Measurements from ENCODE around the gene CAP2. TPM values are rescaled to one million over a fixed set of nuclear protein-coding genes. Genes with fewer than 3 reads are reported as not detected.

The CAP2 gene
- total RNA-seq, 4 donors from 2014 or later = 3.5 to 8.9 (median 4.5) TPM

DNA sequence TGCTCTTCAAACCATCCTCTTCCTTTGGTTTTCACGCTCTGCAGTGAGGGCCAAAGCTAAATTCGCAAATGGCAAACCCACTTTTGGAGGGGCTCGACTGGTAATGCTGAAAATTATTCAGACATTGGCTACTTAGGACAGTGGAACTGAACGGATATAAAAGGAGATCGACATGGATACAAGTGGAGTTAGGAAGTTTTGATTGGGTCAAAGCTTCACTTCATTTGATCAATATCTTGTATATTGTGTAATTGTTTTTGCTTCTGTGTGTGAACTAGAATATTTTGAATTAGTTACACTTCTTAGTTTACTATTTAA lies 207.9 kb downstream of the CAP2 start:
- DNase-seq (ENCODE audit: low spot score) = no peak
- TF ChIP-seq, protein P1, sequence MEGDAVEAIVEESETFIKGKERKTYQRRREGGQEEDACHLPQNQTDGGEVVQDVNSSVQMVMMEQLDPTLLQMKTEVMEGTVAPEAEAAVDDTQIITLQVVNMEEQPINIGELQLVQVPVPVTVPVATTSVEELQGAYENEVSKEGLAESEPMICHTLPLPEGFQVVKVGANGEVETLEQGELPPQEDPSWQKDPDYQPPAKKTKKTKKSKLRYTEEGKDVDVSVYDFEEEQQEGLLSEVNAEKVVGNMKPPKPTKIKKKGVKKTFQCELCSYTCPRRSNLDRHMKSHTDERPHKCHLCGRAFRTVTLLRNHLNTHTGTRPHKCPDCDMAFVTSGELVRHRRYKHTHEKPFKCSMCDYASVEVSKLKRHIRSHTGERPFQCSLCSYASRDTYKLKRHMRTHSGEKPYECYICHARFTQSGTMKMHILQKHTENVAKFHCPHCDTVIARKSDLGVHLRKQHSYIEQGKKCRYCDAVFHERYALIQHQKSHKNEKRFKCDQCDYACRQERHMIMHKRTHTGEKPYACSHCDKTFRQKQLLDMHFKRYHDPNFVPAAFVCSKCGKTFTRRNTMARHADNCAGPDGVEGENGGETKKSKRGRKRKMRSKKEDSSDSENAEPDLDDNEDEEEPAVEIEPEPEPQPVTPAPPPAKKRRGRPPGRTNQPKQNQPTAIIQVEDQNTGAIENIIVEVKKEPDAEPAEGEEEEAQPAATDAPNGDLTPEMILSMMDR (IDR thresholded peaks at IDR 0.05) = no peak
- no peak for ATAC-seq (ENCODE audit: low FRiP score)

DNA sequence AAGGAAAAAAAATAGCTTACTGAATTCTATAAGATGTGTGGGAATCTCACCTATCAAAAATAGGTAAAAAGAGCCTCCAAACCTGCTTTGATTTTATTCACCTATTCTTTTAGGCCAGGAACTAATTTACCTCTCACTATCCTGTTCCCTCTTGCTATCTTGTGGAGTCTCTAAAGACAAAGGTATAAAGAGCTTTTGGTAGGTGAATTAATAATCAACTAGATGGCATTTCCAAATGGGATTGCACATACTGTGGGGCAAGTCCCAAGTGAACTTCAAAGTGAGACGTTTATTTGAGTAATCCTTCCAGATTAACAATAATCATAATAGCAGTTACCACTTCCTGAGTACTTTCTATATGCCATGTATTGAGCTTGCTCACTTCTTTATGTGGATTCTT lies 209.5 kb downstream of the CAP2 start:
- TF ChIP-seq, protein P1 (IDR thresholded peaks at IDR 0.05) = no peak
- DNase-seq (ENCODE audit: low spot score) (no peak), ATAC-seq (ENCODE audit: low FRiP score) (no peak)

DNA sequence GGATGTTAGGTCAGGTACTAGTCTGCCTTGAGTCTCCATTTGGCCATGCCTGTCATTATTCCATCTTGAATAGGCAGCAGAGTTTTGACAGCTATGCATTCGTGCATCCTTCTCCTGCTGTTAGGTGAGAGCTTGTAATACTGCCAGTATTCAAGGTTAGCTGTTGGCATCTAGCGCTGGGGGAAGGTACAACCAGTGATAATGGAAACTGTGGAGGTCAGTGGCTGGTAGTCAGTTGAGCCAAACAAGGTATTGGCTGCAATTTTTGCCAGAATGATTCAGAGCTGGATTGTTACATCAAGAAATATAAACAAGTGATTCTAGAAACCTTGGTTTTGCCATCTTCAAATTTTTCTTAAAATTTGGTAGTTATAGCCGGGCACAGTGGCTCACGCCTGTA lies 213.2 kb downstream of the CAP2 start:
- TF ChIP-seq, protein P1 (IDR thresholded peaks at IDR 0.05) = no peak
- ATAC-seq (ENCODE audit: low FRiP score) (no peak), DNase-seq (ENCODE audit: low spot score) (no peak)

Small RNA genes lying within 50 kb of the gene (small RNA-seq; reads per million reads assigned to genes)
- not detected for gene SUMO2P13

Other genes with a start within 250 kb of the CAP2 start
- gene RBM24, start 112.2 kb upstream of the CAP2 start, total RNA-seq = 1 to 10 TPM in 2 of 4 donors, under 1 TPM in 2; 0.84 to 2.2 (median 1.4) TPM
- gene FAM8A1, start 206.7 kb downstream of the CAP2 start, total RNA-seq = 10 to 100 TPM; 13.8 to 40.0 (median 27.6) TPM